Endothelial cell (in vitro differentiated cells): Measurements from ENCODE around the gene RPGR. TPM values are rescaled to one million over a fixed set of nuclear protein-coding genes. Genes with fewer than 3 reads are reported as not detected.

Experiments used
- DNase-seq: peaks from one replicate; pipeline ENCODE4 v3.0.0; 2021; ENCODE audit warnings: low spot score
- H3K27ac Mint-ChIP-seq: one replicate; pipeline ENCODE4 v1.8.0; 2021; ENCODE audit warnings: mixed read lengths, inconsistent platforms; ENCODE audit not compliant: unreplicated experiment
- H3K27me3 Mint-ChIP-seq: one replicate; pipeline ENCODE4 v1.8.0; 2021; ENCODE audit warnings: mild to moderate bottlenecking, moderate library complexity, mixed read lengths, inconsistent platforms; ENCODE audit not compliant: unreplicated experiment
- H3K36me3 Mint-ChIP-seq: one replicate; pipeline ENCODE4 v1.8.0; 2021; ENCODE audit warnings: mild to moderate bottlenecking, low read depth, mixed read lengths, inconsistent platforms; ENCODE audit not compliant: unreplicated experiment
- H3K4me1 Mint-ChIP-seq: one replicate; pipeline ENCODE4 v1.8.0; 2021; ENCODE audit warnings: mild to moderate bottlenecking, mixed read lengths, inconsistent platforms; ENCODE audit not compliant: unreplicated experiment
- H3K4me3 Mint-ChIP-seq: one replicate; pipeline ENCODE4 v1.8.0; 2021; ENCODE audit warnings: mild to moderate bottlenecking, mixed read lengths, inconsistent platforms; ENCODE audit not compliant: unreplicated experiment
- H3K9me3 Mint-ChIP-seq: one replicate; pipeline ENCODE4 v1.8.0; 2021; ENCODE audit warnings: mixed read lengths, inconsistent platforms; ENCODE audit not compliant: unreplicated experiment
- total RNA-seq: library from RNA; stranded (reverse); fragmentation: NEBNext Ultra II Directional; extraction: Animal tissue kit (Norgen Biotek cat#: 25700); gene quantifications from one replicate; pipeline ENCODE4 v1.2.1, GENCODE V29; 2021; ENCODE audit not compliant: unreplicated experiment
- TF ChIP-seq, protein P1 (sequence below): fragments of 200-600 bp; sonication (generic); IDR thresholded peaks from one replicate; pipeline ENCODE4 v1.5.0; 2021; ENCODE audit warnings: antibody characterized with exemption; ENCODE audit not compliant: unreplicated experiment

RPGR gene
- total RNA-seq, 1 donor from 2014 or later, result 17.2 TPM

DNA sequence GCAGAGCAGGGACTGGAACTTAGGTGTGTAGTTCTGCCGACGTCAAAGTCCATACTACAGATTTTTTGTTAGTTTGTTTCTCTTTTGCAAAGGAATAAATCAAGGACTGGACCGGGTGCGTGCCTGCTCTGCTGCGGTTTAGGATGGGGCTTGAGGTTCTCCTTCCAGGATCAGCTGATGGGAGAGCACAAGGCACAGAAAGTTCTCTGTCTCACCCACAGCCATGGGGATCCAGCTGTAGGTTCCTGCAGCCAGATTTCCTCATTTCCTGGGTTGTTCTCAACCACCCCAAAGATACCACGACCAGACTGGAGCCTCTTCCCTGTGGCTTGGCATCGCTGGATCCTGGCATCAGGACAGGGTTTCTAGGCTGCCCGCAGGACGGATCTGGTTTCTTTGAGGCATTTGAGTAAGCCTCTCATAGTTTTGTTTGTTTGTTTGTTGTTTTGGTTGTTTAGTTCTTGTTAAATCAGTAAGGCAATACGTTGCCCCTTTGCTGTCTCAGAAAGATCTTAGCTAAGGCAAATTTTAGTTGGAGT is 105.8 kb downstream of the RPGR start:
- Mint-ChIP-seq H3K27ac (no peak overlapping the region), H3K27me3 (peaks cover 3% of the 10 kb centered on the region), H3K36me3 (no peaks in the 10 kb centered on the region), H3K4me3 (peak overlapping the region; percentile 88), H3K9me3 (no peaks in the 10 kb centered on the region), H3K4me1 (peaks cover 19% of the 10 kb centered on the region)
- no peak for DNase-seq
- TF ChIP-seq, protein P1, sequence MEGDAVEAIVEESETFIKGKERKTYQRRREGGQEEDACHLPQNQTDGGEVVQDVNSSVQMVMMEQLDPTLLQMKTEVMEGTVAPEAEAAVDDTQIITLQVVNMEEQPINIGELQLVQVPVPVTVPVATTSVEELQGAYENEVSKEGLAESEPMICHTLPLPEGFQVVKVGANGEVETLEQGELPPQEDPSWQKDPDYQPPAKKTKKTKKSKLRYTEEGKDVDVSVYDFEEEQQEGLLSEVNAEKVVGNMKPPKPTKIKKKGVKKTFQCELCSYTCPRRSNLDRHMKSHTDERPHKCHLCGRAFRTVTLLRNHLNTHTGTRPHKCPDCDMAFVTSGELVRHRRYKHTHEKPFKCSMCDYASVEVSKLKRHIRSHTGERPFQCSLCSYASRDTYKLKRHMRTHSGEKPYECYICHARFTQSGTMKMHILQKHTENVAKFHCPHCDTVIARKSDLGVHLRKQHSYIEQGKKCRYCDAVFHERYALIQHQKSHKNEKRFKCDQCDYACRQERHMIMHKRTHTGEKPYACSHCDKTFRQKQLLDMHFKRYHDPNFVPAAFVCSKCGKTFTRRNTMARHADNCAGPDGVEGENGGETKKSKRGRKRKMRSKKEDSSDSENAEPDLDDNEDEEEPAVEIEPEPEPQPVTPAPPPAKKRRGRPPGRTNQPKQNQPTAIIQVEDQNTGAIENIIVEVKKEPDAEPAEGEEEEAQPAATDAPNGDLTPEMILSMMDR, result no peak

DNA sequence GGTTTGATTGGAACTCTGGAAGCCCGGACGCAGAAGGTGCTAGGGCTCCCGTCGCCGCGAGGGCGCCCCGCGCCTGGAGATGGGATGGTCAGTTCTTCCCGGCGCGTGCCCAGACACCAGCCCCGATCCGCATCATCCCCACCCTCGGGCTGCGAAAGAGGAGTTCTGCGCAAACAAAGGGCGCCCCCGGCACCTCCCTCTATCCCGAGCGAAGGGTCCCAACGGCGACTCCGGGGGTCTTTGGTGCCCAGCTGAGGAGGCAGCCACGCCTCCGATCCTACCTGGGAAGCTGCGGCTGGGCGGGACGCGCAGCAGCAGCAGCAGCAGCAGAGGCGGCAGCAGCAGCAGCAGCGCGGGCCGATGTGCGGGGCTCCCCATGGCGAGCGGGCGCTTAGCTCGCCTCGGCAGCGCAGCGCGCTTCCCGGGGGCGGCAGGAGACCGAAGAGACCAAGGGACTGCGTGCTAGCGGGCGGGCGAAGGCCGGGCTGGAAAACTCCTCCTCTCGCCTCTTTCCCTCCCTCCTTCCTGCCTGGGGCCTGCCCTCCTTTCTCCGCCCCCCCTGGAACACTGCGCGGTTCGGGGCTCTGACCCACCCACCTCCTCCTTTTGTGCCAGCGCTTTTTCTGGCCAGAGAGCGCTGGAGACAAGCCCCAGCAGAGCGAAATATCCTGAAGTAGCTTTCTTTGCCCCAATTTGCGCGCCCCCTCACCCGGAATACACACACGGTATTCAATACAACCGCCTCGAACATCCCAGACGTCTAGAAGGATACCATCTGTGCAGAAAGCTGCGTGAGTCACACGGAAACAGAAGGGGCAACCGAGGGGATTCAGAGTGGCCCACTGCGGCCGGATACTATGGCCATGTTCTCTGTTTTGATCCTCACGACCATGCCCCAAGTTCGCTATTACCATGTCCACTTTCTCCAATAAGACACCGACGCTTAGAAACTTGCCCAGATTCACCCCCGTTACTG is 106.6 kb downstream of the RPGR start, which contains the start of gene SRPX:
Gene SRPX (minus strand): TSS at position 457 of the 976 bp plus-strand sequence. CDS start 79 bp downstream, at position 378.
- peaks cover 3% of the 10 kb centered on the region for H3K36me3 Mint-ChIP-seq
- TF ChIP-seq, protein P1, result no peak
- peak; percentile 11 for DNase-seq
- H3K27me3 Mint-ChIP-seq, result peaks cover 3% of the 10 kb centered on the region
- peaks cover 22% of the 10 kb centered on the region for H3K4me1 Mint-ChIP-seq
- no peak within 1 kb of the TSS for H3K27ac Mint-ChIP-seq
- H3K4me3 Mint-ChIP-seq, result peak within 1 kb of the TSS; percentile 88
- H3K9me3 Mint-ChIP-seq, result no peaks in the 10 kb centered on the region

DNA sequence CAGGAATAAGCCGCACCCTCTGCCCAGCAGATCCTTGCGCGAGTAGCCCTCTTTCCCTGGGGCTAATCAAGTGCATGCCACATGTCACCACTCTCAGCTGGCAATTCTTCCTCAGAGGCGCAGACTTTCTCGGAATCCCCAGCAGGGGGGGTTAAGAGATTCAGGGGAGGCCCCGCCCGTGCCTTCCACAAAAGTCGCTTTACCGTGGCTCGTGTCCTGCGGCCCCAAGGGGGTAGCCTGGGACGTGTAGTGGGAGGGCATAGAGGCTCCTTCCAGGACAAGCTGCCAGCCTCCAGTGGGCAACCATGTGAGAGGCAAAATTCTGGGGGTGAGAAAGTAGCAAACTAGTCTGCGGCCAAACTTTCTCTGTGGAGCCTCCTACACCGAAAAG is 107.3 kb downstream of the RPGR start:
- peak; percentile 38 for DNase-seq
- peaks cover 3% of the 10 kb centered on the region for H3K36me3 Mint-ChIP-seq
- peak overlapping the region; percentile 84 for H3K4me3 Mint-ChIP-seq
- H3K27me3 Mint-ChIP-seq, result peaks cover 3% of the 10 kb centered on the region
- TF ChIP-seq, protein P1, result peak; percentile 33
- H3K27ac Mint-ChIP-seq, result no peak overlapping the region
- no peaks in the 10 kb centered on the region for H3K9me3 Mint-ChIP-seq
- peaks cover 17% of the 10 kb centered on the region for H3K4me1 Mint-ChIP-seq

Other genes starting within 250 kb of the RPGR start
- gene SRPX, start 106.6 kb downstream of the RPGR start, total RNA-seq, result 23.8 TPM
- not detected for gene OTC, start 25.1 kb upstream of the RPGR start, total RNA-seq
- 12.4 TPM for gene TSPAN7, start 234.0 kb upstream of the RPGR start, total RNA-seq